ENCODE data around the gene NPM3.

DNA sequence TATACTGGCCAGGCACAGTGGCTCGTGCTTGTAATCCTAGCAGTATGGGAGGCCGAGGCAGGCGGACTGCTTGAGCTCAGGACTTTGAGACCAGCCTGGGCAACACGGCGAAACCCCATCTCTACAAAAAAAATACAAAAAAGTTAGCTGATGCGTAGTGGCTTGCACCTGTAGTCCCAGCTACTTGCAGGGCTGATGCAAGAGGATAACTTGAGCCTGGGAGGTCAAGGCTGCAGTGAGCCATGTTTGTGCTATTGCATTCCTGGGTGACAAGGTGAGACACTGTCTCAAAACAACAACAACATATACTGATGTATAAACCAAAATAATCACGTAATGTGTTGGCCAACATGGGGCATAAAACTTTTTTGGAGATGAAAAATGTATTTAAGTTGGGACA is 6.4 kb upstream of the NPM3 start:
- TF ChIP-seq, protein P1, sequence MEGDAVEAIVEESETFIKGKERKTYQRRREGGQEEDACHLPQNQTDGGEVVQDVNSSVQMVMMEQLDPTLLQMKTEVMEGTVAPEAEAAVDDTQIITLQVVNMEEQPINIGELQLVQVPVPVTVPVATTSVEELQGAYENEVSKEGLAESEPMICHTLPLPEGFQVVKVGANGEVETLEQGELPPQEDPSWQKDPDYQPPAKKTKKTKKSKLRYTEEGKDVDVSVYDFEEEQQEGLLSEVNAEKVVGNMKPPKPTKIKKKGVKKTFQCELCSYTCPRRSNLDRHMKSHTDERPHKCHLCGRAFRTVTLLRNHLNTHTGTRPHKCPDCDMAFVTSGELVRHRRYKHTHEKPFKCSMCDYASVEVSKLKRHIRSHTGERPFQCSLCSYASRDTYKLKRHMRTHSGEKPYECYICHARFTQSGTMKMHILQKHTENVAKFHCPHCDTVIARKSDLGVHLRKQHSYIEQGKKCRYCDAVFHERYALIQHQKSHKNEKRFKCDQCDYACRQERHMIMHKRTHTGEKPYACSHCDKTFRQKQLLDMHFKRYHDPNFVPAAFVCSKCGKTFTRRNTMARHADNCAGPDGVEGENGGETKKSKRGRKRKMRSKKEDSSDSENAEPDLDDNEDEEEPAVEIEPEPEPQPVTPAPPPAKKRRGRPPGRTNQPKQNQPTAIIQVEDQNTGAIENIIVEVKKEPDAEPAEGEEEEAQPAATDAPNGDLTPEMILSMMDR (IDR thresholded peaks at IDR 0.05) = no peak
- TF ChIP-seq EP300 (IDR thresholded peaks at IDR 0.05) (no peak), POLR2AphosphoS5 (IDR thresholded peaks at IDR 0.05) (no peak), POLR2A (IDR thresholded peaks at IDR 0.05) (no peak)
